Upper lobe of left lung (tissue), 6 donors: ENCODE measurements around the gene NISCH. TPM values are rescaled to one million over a fixed set of nuclear protein-coding genes. Genes with fewer than 3 reads are reported as not detected.

ENCODE experiments used
- ATAC-seq, 2 donors: fragments of 200-7000 bp; cut with Tn5 transposase; one replicate each; pipeline ENCODE4 v1.9.1; 2022; ENCODE audit warnings: mild to moderate bottlenecking in 2 of 2, moderate library complexity in 2 of 2; ENCODE audit not compliant: low FRiP score in 2 of 2
- DNase-seq, 2 donors: peaks; one replicate each; pipeline ENCODE4 v3.0.0-alpha.2; 2019 to 2020
- H3K27ac ChIP-seq, 4 donors: fragments of 200-600 bp; sonication (generic); one replicate each; pipeline ENCODE4 v1.5.1; 2016 to 2019
- H3K27me3 ChIP-seq, 4 donors: fragments of 200-600 bp; sonication (generic); one replicate each; pipeline ENCODE4 v1.5.1; 2017 to 2019
- H3K36me3 ChIP-seq, 4 donors: fragments of 200-600 bp; sonication (generic); one replicate each; pipeline ENCODE4 v1.5.1; 2016 to 2019
- H3K4me1 ChIP-seq, 4 donors: fragments of 200-600 bp; sonication (generic); one replicate each; pipeline ENCODE4 v1.5.1; 2018 to 2019
- H3K4me3 ChIP-seq, 4 donors: fragments of 200-600 bp; sonication (generic); one replicate each; pipeline ENCODE4 v1.5.1; 2017 to 2019; ENCODE audit warnings: mild to moderate bottlenecking in 2 of 4, moderate library complexity in 1 of 4
- H3K9me3 ChIP-seq, 4 donors: fragments of 200-600 bp; sonication (generic); one replicate each; pipeline ENCODE4 v1.5.1; 2018 to 2019
- CTCF ChIP-seq, 6 experiments: fragments of 450-650 bp in 4 of 6; fragments of 200-600 bp in 2 of 6; sonication (generic) in 2 of 6; IDR thresholded peaks; one replicate each; pipeline ENCODE4 v1.5.1; 2016 to 2019; ENCODE audit warnings: antibody characterized with exemption in 6 of 6
- EP300 ChIP-seq, 4 donors: sonication (generic); formaldehyde crosslinking; IDR thresholded peaks; one replicate each; pipeline ENCODE4 v1.5.1; 2017; ENCODE audit warnings: antibody characterized with exemption in 4 of 4, control low read depth in 2 of 4
- POLR2A ChIP-seq, 4 donors: fragments of 450-650 bp; IDR thresholded peaks; one replicate each; pipeline ENCODE4 v1.5.1; 2016 to 2017; ENCODE audit warnings: antibody characterized with exemption in 4 of 4, mild to moderate bottlenecking in 2 of 4
- POLR2AphosphoS5 ChIP-seq, 2 donors: sonication (generic); formaldehyde crosslinking; IDR thresholded peaks; one replicate each; pipeline ENCODE4 v1.5.1; 2017; ENCODE audit warnings: antibody characterized with exemption in 2 of 2
- WGBS, 2 donors: methylation state at CpG; one replicate each; pipeline ENCODE4 v1.1.5; 2017 to 2018; 5-methylcytosine and 5-hydroxymethylcytosine counted together
- total RNA-seq, 6 donors: library from RNA; depleted of rRNA in 4 of 6; stranded (reverse); fragments of >200 nt in 4 of 6; gene quantifications; one replicate each; pipeline versions ENCODE4 v1.1.0 to v1.2.1, GENCODE V29; 2016 to 2021
- donor health status: DM: no; HTN: no; CAD: no; lungs with moderate emphysema.
- donor health status: DM: no; HTN: yes; CAD: no; lungs with severe emphysema.

NISCH gene
- total RNA-seq, 6 donors from 2014 or later, result 60.7 to 288 (median 83.0) TPM

GRCh38 chr3:52536369-52537164 lies 81.2 kb downstream of the NISCH start, which contains the start of gene UQCC5:
Gene UQCC5, plus strand, starts transcription at chr3:52536605. Its CDS starts 151 bp downstream, at chr3:52536756.
- DNase-seq (peak; percentile 98 to 99), ATAC-seq (peak; percentile 95 to 97)
- Histone ChIP-seq H3K36me3 (peaks cover 0 to 9% (median 3%) of the 10 kb centered on the region in 4 donors), H3K4me3 (peak within 1 kb of the TSS; percentile 74 to 84 (median 76)), H3K27me3 (no peaks in the 10 kb centered on the region), H3K4me1 (peaks cover 52 to 79% (median 67%) of the 10 kb centered on the region in 4 donors), H3K9me3 (no peaks in the 10 kb centered on the region), H3K27ac (peak within 1 kb of the TSS; percentile 89 to 90 (median 90))
- TF ChIP-seq EP300 (IDR thresholded peaks at IDR 0.05) (peak in 1 of 4 donors; percentile 69), POLR2A (IDR thresholded peaks at IDR 0.05) (peak in 3 of 4 donors; percentile 94 to 99 (median 97)), CTCF (IDR thresholded peaks at IDR 0.05) (peak in 1 of 6 experiments; percentile 5), POLR2AphosphoS5 (IDR thresholded peaks at IDR 0.05) (peak; percentile 97 to 99)
- WGBS, 2 donors, result 1 to 3% methylated on average over 12 to 37 of the region's 65 CpGs

DNA sequence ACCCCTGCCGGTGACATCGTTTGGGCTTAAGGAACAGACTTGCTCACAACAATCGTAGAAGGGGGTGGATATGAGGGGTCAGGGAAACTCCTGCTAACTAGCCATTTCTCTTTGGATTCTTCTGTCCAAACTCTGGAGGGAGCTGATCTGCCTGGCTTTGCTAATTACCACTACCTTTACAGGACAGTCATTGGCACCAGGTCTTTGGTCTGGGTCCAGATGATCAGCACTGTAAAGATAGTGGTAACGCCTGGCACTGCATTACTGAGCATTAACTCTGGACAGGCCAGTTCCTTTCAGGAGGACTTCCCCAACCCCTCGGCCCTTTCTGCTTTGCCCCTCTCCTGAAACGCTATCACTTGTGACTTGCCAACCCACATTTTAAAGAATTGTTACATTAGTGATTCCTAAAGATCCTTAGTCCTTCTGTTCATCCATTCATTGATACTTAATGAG lies 81.8 kb downstream of the NISCH start:
- ATAC-seq (no peak), DNase-seq (no peak)
- peak overlapping the region; percentile 74 to 84 (median 76) for H3K4me3 ChIP-seq
- no peaks in the 10 kb centered on the region for H3K27me3 ChIP-seq
- peaks cover 46 to 73% (median 60%) of the 10 kb centered on the region in 4 donors for H3K4me1 ChIP-seq
- H3K9me3 ChIP-seq, result no peaks in the 10 kb centered on the region
- H3K36me3 ChIP-seq, result peaks cover 0 to 9% (median 3%) of the 10 kb centered on the region in 4 donors
- WGBS, 2 donors, result 1 to 3% methylated on average over 5 to 6 of the region's 6 CpGs
- peak overlapping the region; percentile 89 to 90 (median 90) for H3K27ac ChIP-seq
- TF ChIP-seq POLR2AphosphoS5 (IDR thresholded peaks at IDR 0.05) (peak in 1 of 2 donors; percentile 41), POLR2A (IDR thresholded peaks at IDR 0.05) (no peak)

DNA sequence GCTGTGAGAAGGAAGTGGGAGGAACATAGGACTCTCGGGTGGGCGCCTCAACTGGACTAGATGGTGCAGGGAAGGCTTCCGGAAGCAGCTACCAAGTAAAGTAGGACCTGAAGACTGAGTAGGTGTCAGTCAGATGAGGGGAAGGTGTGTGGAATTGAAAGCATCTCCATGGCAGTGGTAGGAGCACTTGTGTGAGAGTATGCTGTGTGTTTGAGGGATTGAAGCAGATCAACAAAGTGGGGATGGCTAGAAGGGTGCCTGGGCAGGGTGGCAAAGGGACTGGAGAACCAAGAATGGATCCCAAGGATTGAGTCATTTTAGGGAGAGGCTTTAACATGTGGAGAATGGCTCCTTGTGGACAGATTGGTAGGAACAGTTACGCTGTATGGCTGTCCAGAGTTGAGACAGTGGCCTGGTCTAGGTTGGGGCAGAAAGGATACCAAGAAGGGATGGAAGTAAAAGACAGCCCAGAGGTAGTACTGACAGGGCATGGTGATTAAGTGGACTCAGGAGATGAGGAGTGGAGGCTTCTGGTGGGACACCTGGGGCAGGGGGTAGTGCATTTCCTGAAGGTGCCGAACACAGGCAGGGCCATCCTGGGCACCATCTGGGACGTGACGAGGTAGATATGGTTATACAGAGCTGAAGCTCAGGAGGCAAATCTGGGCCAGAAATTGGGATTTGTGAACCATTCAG lies 82.5 kb downstream of the NISCH start:
- Histone ChIP-seq H3K36me3 (peaks cover 0 to 9% (median 3%) of the 10 kb centered on the region in 4 donors), H3K4me3 (peak overlapping the region in 3 of 4 donors; percentile 74 to 76 (median 75)), H3K4me1 (peaks cover 39 to 66% (median 54%) of the 10 kb centered on the region in 4 donors), H3K9me3 (no peaks in the 10 kb centered on the region), H3K27ac (peak overlapping the region; percentile 89 to 90 (median 90)), H3K27me3 (no peaks in the 10 kb centered on the region)
- no peak for DNase-seq
- TF ChIP-seq CTCF (IDR thresholded peaks at IDR 0.05) (no peak), EP300 (IDR thresholded peaks at IDR 0.05) (no peak), POLR2A (IDR thresholded peaks at IDR 0.05) (no peak), POLR2AphosphoS5 (IDR thresholded peaks at IDR 0.05) (no peak)
- 72 to 73% methylated on average over 7 of the region's 7 CpGs for WGBS, 2 donors
- no peak for ATAC-seq

DNA sequence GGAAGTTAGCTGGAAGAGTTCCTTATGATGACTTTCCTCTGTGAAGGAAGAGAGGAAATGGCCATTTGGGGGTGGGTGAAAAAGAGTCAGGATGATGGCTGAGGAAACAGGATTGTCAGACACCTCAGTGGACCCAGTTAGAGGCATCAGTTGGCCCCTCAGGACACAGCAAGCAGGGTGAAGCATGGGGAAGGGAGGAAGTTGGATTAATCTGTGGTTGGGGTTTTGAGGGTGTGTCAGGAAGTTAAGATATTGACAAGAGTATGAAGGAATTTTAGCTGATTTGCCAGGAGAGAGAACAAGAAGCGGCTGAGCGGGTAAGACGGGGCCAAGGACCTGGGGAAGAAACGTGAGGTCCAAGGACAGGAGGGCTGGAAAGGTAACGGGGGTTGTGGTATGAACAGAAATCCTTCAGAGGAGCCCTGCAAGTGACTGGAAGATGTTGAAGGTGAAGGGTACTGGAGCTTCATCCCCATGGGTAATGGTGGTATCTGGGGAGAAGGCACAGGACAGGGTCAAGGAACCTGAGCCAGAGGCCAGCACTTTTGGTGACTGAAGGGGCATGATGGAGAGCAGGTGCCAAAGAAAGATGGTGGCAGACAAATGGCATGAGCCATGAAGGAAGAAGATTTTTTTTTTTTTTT lies 83.7 kb downstream of the NISCH start:
- TF ChIP-seq POLR2AphosphoS5 (IDR thresholded peaks at IDR 0.05), result no peak
- TF ChIP-seq CTCF (IDR thresholded peaks at IDR 0.05), result no peak
- no peak for TF ChIP-seq POLR2A (IDR thresholded peaks at IDR 0.05)
- TF ChIP-seq EP300 (IDR thresholded peaks at IDR 0.05), result no peak
- no peak for DNase-seq
- Histone ChIP-seq H3K9me3 (no peaks in the 10 kb centered on the region), H3K4me3 (peak overlapping the region in 1 of 4 donors; percentile 74), H3K27me3 (no peaks in the 10 kb centered on the region), H3K4me1 (peaks cover 36 to 56% (median 49%) of the 10 kb centered on the region in 4 donors), H3K36me3 (peaks cover 0 to 9% (median 3%) of the 10 kb centered on the region in 4 donors), H3K27ac (peak overlapping the region in 3 of 4 donors; percentile 33 to 90 (median 37))
- no peak for ATAC-seq
- WGBS, 2 donors, result 67 to 73% methylated on average over 5 of the region's 5 CpGs
